Sigmoid colon (tissue), 4 donors: ENCODE data around the gene KLHL42.

Experiments
- EP300 ChIP-seq, 4 donors: sonication (generic); formaldehyde crosslinking; IDR thresholded peaks; one replicate each; pipeline ENCODE4 v1.6.1; 2017; ENCODE audit warnings: antibody characterized with exemption in 4 of 4
- POLR2A ChIP-seq, 2 donors: fragments of 450-650 bp; IDR thresholded peaks; one replicate each; pipeline ENCODE4 v1.6.1; 2016; ENCODE audit warnings: antibody characterized with exemption in 2 of 2, mild to moderate bottlenecking in 2 of 2, moderate library complexity in 2 of 2
- POLR2AphosphoS5 ChIP-seq, 4 donors: sonication (generic); formaldehyde crosslinking; IDR thresholded peaks; one replicate each; pipeline ENCODE4 v1.6.1; 2017; ENCODE audit warnings: antibody characterized with exemption in 4 of 4
- TF ChIP-seq, protein P1 (sequence below), 4 experiments: fragments of 450-650 bp in 3 of 4; fragments of 200-600 bp in 1 of 4; IDR thresholded peaks; one replicate each; pipeline ENCODE4 v1.5.1; 2016 to 2019; ENCODE audit warnings: antibody characterized with exemption in 4 of 4, mild to moderate bottlenecking in 3 of 4, moderate library complexity in 2 of 4

DNA sequence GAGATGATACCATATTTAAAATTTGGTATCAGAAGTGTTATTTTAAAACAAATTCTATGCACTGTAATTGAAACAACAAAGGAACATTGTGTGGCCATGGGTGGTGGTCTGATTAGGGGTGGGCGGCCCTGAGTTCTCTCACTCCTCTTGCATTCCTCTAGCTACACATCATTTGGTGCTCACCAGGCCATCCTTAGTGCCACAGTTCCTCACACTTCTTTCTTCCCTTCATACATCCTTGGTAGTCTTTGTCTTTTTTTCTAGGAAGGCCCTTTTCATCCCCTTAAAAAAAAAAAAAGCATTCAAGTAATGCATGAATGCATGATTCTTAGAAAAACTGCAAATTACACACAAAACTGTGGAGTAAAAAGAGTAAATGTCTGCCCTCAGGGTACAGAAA, 2.4 kb downstream of the KLHL42 start:
- TF ChIP-seq, protein P1, sequence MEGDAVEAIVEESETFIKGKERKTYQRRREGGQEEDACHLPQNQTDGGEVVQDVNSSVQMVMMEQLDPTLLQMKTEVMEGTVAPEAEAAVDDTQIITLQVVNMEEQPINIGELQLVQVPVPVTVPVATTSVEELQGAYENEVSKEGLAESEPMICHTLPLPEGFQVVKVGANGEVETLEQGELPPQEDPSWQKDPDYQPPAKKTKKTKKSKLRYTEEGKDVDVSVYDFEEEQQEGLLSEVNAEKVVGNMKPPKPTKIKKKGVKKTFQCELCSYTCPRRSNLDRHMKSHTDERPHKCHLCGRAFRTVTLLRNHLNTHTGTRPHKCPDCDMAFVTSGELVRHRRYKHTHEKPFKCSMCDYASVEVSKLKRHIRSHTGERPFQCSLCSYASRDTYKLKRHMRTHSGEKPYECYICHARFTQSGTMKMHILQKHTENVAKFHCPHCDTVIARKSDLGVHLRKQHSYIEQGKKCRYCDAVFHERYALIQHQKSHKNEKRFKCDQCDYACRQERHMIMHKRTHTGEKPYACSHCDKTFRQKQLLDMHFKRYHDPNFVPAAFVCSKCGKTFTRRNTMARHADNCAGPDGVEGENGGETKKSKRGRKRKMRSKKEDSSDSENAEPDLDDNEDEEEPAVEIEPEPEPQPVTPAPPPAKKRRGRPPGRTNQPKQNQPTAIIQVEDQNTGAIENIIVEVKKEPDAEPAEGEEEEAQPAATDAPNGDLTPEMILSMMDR (IDR thresholded peaks at IDR 0.05) = no peak
- no peak for TF ChIP-seq POLR2A (IDR thresholded peaks at IDR 0.05)
- no peak for TF ChIP-seq EP300 (IDR thresholded peaks at IDR 0.05)
- no peak for TF ChIP-seq POLR2AphosphoS5 (IDR thresholded peaks at IDR 0.05)
